Right hindlimb (tissue), 1 donor: Measurements from ENCODE around the gene CPNE2.

Experiments used
- DNase-seq: peaks from one replicate; pipeline ENCODE4 v3.0.0-alpha.2; 2018

Gene CPNE2

DNA sequence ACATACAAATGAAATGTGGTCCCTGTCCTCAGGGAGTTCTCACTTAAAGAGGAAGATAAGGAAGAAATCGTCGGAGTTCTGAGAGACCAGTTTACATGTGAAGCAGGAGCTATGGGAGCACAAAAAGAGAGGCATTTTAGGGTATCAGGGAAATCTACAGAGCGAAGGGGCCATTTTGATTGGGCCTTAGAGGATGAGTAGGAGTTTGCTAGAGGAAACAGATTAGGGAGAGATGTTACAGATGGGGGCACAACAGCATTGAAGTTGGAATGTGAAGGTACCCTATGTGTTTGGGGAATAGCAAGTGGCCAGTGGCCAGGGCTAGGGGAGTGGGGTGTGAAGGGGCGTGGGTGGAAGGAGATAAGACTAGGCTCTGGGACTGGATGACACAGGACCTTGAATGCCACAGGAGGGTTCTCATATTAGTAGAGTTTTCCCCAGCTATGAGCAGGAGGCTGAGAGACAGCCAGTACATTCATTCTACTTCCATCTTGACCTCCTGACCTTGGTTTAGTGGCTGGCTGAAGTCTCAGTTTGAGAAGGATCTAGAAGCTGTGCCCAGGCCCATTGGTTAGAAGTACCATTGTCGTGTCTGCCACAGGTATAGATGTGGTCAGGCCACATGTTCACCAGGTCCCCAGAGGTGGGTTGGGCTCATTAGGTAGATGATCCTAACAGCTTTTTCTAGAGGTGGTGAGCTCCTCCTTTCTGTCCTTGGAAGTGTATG lies 34.8 kb downstream of the CPNE2 start:
- no peak for DNase-seq

DNA sequence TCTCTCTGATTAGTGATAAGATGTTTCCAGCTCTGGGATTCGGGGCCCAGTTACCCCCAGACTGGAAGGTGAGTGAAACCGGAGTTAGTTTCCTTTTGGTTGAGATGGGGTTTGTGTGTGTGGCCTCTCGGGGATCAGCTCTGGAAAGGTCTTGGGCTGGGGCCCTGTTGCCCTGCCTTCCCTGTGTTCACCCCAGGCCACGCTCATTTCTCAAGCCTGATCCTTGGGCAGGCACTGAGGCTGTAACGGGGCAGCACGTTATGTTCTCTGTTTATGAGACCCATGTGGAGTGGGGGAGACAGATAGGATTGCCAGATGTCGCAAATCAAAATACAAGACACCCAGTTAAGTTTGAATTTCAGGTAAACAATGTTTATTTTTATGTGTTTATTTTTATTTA lies 35.5 kb downstream of the CPNE2 start:
- no peak for DNase-seq

DNA sequence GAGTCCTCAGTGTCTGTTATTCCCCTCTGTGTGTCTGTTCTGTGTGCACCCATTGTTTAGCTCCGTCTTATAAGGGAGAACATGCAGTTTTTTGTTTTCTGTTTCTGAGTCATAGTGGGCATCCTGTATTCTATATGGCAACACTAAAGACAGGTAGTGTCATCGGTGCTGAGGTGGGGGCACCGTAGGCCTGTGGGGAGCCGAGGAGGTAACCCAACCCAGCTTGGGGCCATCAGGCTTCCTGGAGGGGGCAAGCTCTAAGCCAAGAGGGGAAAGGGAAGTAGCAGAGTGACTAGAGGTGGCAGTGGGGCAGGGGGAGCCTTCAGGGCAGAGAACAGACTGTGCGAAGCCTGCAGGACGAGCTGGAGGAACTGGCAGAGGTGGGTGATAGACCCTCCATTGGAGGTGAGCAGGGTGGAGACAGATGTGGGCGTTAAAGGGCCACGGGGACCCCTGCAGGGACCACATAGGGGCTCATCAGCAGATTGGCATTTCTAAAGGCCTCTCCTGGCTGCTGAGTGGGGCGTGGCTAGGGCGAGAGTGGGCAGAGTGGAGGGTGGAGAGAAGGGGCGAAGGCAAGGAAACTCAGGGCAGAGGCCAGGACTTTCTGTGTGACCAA lies 36.5 kb downstream of the CPNE2 start:
- DNase-seq: no peak

DNA sequence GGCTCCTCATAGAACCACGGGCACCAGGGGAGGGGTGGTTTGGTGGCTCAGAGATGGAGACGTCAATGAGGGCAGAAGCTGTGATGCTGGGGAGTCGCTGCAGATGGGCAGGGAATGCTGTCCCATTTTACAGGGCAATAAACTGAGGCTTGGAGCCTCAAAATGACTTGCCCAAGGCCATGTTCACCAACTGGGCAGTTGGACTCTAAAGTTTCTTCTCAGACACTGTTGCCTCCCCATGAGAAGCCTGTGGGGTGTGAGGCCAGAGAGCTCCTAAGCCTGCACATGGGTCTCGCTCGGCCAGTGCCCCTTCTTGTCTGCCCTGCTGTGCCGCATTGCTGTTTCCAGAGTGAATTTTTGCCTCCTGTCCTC lies 38.6 kb downstream of the CPNE2 start:
- no peak for DNase-seq

DNA sequence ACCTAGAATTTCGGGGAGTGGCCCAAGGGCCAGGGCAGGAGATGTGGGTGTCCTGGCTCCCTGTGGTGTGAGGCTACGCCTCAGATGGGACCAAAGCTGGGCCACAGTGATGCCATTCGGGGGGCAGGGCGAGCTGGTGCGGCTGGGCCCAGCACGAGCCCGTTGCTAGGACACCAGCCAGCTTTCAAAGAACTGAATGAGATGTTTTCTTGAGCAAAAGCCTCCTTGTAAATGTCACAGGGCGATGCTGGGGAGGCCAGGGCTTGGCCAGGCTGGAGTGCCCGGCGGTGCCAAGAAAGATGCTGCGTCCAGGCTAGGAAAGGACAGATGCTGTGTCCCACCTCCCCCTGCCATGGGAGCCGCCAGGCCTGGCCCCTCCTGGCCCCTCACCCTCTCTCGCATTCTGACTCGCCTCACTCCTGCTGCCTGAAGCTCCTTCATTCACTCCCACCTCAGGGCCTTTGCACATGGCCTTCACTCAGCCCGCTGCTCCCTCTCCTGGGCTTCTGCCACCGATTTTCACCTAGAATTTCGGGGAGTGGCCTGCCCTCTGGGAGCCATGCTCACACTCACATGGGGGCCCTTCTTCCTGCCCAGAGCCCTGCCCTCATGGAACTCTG lies 39.1 kb downstream of the CPNE2 start:
- no peak for DNase-seq

DNA sequence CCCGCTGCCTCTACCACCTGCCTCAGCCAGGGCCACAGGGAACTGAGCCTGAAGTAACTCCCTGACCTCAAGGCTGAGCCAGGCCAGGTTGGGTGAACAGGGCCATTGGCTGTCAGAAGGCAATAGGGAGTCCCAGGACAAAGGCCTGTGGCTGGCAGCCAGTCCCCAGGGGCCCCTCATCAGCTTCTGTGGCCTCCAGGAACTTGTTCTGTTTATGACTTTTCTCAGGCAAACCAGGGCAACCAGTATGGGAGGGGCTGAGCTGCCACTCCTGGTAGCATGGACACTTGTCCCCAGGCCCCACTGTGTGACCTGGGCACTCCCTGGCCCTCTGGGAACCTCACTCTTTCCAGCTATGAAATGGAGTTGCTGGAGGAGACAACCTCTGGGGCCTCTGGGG lies 40.1 kb downstream of the CPNE2 start:
- DNase-seq: no peak

DNA sequence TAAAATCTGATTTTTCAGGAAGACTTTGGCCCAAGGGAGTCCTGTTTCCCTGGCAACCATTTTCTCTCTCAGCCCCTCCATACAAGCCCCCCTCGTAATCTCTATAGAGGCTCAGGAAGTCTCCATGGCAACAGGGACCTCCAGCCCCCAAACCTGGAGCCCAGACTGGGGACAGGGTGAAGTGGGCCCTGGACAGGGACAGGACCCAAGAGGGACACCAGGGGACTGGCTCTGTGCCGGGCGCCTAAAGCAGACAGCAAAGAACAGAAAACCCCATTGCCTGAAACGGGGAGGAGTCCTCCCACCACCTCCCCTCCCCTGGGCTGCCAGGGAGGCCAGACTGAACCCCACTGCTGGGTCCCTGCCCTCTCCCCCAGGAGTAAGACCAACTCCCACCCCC lies 40.6 kb downstream of the CPNE2 start:
- no peak for DNase-seq

DNA sequence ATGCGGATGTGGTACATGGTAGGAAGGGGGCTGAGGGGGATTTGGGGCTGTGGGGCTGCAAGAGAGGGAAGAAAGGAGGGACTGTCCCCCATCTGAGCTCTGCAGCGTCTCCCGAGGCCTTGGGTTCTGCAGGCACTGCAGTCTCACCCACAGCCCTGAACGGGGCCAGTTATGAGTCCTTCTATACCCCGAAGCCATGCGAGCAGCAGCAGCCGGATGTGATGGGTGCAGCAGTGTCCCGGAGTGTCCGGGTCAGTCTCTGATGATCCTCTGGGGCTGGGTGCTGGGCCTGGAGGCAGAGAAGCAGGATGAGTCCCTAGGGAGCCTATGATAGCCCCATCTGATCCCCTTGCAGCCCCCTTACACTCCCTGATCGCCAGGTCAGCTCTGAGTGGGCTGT lies 41.5 kb downstream of the CPNE2 start:
- DNase-seq: no peak

DNA sequence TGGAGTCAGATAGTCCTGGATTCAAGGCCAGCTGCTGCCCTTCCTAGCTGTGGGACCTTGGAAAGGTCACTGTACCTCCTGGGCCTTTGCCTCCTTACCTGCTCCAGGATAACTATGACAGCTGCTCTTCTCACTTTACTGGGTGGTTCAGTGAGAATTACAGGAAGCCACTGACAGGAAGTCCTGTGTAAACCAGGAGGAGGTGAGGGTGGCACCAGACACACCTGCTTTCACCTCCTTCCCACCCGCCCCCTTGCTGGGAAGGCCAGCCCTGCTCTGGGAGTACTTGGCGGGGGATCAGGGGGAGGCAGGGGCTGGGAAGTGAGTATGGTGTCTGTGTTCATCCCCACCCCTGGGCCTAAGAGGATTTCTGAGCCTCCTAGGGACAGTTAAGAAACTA lies 42.6 kb downstream of the CPNE2 start:
- DNase-seq: peak; percentile 10

DNA sequence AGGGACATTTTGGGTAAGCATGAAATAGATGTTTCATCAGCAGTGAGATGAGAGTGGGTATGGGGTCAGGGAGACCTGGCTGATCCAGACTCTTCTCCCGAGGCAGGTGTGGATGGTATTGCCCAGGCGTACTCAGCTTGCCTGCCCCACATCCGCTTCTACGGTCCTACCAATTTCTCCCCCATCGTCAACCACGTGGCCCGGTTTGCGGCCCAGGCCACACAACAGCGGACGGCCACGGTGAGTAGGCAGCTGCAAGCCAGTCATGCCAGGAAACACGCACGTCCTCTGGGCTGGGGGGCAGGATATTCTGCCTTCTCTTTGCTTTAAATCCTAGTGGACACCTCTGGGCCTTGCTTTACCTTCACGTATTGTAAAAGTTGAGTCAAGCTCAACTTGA lies 44.7 kb downstream of the CPNE2 start:
- peak; percentile 11 for DNase-seq

DNA sequence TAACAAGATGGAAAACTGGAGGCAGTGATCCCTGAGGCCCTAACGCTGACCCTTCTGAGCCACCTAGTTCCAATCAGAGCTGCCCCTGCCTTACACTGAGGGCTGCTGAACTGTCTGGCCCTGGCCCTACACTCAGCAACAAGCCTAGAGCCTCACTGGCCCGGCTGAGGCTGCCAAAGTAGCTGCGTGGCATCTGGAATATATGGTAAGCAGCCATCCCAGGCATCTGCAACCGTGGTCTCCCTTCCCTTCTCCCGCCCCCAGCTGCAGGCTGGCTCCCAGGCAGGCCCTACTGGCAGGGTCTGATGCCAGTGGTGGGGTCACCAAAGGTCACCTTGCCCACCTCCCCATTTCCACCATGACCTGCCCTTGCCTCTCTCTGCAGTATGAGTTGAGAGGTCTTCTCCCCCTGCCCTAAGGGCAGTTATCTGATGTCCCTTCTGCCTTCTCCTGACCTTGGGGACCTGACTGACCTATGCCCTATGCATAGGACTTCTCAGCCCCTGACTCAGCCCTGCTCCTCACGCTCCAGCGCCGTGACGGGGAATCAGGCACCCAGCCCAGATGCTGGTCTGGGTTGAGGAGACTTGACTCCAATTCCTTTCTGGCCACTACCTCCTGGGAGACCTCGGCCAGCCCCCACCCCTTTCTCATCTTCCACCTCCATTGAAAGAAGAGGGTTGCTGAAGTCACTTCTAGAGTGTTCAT lies 45.3 kb downstream of the CPNE2 start:
- DNase-seq: peak; percentile 16

DNA sequence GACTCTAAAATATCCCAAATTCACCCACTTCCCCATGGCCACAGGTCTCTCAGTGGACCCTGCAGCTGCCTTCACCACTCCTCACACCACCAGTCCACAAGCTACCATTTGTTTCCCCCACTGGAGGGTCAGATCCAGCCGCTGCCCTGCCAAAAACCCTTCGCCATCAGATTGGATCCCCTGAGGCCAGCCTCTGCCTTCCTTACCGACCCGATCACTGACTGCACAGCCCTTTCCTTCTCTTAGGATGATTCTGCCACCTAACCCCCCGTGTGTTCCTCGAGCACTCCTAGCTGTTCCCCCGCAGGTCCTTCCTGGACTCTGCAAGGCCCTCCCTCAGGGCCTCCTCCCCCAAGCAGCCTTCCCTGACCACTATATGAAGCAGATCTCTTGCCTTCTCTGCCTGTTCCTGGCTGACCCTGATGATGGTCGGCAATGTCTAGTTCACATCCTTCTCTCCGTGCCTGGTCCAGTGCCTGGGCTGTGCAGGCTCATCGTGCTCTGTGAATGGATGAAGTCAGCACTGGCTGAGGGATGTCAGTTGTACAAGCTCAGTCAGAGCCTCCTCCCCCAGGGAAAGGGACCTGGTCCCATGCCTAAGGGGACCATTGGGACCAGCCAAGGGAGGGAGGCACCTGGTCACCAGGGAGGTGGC lies 46.0 kb downstream of the CPNE2 start:
- peak; percentile 17 for DNase-seq

DNA sequence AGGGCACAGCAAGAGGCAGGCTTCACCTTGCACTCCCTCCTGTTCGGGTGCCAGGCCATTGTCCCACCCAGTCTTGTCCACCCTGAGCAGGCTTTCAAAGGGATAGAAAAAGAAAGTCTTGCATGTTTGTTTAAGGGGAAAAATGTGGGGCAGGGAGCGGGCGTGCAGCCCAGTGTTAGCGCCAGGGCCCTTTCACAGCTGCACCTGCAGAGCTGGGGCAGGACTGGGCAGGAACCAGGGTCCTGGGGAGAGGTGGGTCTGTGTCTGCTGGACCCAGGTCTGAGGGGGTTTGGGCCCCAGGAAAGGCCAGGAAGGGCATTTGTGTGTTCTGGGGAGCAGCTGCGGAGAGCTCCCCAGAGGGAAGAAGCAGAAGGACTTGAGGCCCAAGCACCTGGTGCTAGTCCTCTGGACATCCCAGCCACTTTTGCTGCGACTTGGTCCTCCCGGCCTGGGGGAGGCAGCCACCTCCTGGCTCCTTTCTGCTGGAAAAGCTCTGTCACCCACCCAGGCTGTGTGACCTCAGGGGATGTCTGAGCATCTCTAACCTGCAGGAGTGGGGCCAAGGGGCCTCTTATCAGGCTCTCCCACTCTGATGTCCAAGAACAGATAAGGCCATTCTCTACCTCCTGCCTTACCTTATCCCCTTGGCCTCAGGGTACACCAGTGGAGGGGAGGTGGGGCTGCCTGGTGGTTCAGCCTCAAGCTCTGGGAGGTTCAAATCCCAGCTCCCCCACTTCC lies 48.7 kb downstream of the CPNE2 start:
- no peak for DNase-seq

DNA sequence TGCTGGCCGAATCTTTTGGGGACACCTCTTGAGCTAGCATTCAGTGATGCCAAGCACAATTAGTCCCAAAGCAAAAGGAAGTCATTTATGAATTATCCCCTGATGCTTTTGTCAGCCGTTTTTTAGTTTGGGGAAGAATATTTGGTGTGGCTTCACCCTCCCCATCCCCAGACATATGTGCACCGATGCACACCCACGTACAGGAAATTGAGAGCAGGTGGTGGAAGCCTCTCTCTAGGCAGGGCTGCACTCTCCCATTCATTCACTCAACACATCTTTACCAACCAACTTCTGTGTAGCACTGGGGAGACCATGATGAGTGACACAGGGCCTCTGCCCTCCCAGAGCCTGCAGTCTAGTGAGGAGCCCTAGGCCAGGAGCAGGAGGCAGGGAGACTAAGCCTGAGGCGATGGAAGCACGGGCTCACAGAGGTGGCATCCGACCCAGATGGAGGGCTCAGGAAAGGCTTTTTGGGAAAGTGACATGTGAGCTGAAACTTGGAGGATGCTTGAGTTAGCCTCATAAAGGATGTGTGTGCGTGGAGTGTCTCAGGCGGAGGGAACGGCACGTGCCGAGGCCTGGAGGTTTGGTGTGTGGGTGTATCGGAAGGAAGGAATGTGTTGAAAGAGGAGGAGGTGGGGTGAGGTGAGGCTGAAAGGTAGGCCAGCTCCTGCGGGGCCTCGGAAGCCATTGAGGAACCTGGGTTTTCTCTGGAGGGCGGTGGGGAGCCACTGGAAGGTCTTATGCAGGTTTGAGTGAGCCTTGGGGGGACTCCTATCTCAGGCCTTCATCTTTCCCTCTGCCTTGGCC lies 49.6 kb downstream of the CPNE2 start:
- peak; percentile 12 for DNase-seq

DNA sequence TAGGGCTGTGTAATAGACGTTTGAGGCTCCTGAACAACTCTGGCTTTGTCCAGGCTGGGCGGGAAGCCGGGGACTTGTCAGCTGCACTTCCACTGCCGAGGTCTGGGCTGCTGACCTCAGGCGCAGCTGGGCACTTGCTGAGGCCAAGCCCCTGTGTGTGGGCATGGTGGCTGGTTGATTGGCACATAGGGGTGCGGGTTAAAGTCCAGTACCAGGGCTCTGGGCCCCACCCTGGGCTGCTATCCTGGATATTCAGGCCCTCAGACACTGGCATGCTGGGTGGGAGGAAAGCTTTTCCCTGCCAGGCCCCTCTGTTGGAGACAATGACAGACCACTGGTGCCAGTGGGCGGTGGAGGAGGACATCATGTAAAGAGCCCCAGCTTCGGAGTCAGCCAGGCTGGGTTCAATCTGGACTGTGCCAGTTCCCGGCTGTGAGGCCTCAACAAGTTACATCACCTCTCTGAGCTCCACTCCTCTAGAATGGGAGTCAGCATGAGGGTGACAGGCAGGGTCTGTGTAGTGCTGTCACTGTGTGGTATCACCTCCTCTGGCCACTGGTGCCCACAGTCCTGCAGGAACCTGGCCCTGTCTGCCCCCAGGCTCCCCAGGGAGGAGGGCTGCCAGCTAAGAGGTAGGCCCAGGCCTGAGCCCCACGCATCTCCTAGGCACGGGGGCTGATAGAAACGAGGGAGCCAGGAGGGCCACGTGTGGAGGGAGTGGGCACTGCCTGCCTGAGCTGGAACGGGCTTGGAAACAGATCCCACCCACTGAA lies 51.0 kb downstream of the CPNE2 start:
- DNase-seq: no peak

DNA sequence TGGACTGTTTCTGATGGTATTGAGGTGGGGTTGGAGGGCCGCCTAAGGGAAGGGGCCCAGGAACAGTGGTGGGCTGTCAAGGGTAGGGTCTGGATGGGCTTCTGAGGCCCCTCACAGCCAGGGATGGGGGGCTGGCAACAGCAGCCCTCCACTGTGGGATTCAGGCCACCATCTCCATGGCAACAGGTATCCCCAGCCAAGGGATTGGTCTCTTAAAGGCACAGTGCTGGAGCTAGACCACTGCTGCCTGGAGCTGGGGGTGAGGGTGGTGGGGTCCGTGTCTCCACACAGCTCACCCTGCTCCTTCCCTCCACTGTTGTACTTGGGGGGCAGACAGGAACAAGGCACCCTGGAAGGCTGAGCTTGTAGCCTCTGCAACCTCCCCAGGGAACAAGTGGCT lies 51.6 kb downstream of the CPNE2 start:
- DNase-seq: no peak

DNA sequence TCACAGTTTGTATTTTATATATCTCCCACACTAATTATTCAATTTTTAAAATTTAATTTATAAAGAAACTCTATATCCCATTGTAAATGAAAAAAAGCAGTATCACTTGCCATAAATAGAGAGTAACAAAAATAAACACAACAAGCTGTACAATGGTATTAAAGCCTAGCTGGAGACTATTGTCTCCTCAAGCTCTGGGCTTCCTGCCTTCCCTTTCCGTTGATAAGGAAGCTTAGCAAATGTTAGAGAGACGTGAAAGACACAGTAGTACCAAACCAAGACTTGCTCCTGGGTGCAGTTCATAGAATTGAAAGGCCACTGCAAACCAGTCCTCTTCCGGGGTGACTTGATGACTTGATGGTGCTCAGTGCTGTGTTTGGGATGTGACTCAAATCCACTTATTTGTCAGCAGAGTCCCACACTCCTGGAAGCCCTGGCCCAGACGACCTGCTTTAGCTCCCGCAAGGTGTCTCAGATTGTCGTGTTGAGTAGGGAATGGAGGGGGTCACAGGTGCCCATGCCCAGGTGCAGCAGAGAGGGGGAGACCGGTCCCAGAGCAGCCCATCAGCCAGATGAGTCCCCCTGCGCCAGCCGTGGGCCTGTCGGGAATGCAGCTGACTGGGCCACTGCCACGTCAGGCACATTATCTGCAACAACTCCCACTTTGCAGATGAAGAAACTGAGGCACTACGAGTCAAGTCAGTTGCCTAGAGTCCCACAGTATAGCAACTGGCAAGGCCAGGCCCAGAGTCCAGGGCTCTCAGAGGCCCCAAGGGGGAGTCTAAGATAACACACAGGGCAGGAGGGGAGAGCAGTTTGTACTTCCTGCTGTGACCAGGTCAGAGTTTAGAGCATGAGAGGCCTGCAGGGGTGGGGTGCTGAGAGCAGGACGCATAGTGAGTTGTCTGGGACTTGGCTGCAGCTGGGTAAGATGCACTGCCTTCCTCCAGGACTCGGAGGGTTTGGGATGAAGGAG lies 53.0 kb downstream of the CPNE2 start:
- DNase-seq: no peak

DNA sequence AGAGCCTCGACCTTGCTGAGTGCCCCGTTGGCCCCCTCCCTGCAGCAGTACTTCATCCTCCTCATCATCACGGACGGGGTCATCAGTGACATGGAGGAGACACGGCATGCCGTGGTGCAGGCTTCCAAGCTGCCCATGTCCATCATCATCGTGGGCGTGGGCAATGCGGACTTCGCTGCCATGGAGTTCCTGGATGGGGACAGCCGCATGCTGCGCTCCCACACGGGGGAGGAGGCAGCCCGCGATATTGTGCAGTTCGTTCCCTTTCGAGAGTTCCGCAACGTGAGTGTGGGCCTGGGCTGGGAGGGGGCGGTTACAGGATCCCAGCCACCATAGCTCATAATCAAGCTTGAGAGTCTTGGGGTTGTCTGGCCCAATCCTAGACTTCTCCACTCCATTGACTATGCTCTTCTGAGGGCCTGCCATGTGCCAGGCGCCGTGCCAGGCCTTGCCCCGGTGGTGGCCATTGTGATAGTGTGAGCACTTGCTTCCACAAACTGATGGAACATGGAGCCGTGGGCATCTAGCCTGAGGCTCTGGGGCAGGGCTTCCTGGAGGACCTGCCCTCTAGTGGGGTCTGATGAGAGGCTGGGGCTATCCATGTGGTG lies 53.8 kb downstream of the CPNE2 start:
- DNase-seq: no peak

DNA sequence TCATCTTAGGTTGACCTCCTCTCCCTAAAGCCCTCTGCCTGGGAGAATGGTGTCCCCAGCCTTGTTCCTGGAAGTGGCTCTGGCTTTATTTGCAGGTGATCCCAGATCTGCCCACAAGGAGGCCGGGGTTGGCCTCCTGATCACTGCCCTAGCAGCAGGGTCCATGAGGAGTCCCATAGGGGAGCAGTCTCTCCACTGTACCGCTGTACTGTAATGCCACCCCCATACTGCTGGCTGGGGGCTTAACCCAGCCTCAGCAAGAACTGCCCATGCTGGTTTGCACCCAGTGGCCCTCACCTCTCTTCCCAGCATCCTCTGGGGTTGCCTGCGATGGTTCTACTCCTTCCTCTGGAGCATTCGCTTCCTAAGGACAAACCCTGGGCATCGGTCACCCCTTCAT lies 54.4 kb downstream of the CPNE2 start:
- DNase-seq: no peak
